Transverse colon (tissue), 4 donors: ENCODE data around the gene ENTR1. TPM values are rescaled to one million over a fixed set of nuclear protein-coding genes. Genes with fewer than 3 reads are reported as not detected.

ENCODE experiments used
- DNase-seq: peaks from one replicate; pipeline ENCODE4 v3.0.0-alpha.2; 2019
- H3K27ac ChIP-seq, 4 donors: fragments of 200-600 bp; sonication (generic); 2 replicates each; pipeline ENCODE4 v1.5.1; 2016 to 2018; ENCODE audit warnings: inconsistent platforms in 4 of 4
- H3K27me3 ChIP-seq: fragments of 200-600 bp; sonication (generic); 2 replicates; pipeline ENCODE4 v1.5.1; 2017; ENCODE audit warnings: inconsistent platforms
- H3K36me3 ChIP-seq, 4 donors: fragments of 200-600 bp; sonication (generic); 2 replicates each; pipeline ENCODE4 v1.5.1; 2017 to 2019; ENCODE audit warnings: inconsistent platforms in 4 of 4
- H3K4me1 ChIP-seq, 4 donors: fragments of 200-600 bp; sonication (generic); 2 replicates each; pipeline ENCODE4 v1.5.1; 2017 to 2020; ENCODE audit warnings: inconsistent platforms in 4 of 4
- H3K4me3 ChIP-seq, 4 donors: fragments of 200-600 bp; sonication (generic); 1 replicate in 1 of 4; 2 replicates in 3 of 4; pipeline versions ENCODE4 v1.5.1 to v1.6.1; 2017 to 2019; ENCODE audit warnings: inconsistent platforms in 4 of 4
- H3K9me3 ChIP-seq, 2 donors: fragments of 200-600 bp; sonication (generic); 2 replicates each; pipeline ENCODE4 v1.5.1; 2017 to 2019; ENCODE audit warnings: inconsistent platforms in 2 of 2
- EP300 ChIP-seq: sonication (generic); formaldehyde crosslinking; IDR thresholded peaks from one replicate; pipeline ENCODE4 v1.6.1; 2017; ENCODE audit warnings: antibody characterized with exemption, low read depth
- POLR2A ChIP-seq: fragments of 450-650 bp; IDR thresholded peaks from one replicate; pipeline ENCODE4 v1.6.1; 2016; ENCODE audit warnings: antibody characterized with exemption, mild to moderate bottlenecking, moderate library complexity
- POLR2AphosphoS5 ChIP-seq, 3 donors: sonication (generic); formaldehyde crosslinking; IDR thresholded peaks; one replicate each; pipeline ENCODE4 v1.6.1; 2016; ENCODE audit warnings: antibody characterized with exemption in 3 of 3
- whole genome bisulfite sequencing, 2 donors: methylation state at CpG; one replicate each; pipeline ENCODE4 v1.1.5; 2018; ENCODE audit warnings: low coverage in 1 of 2; 5-methylcytosine and 5-hydroxymethylcytosine counted together
- in situ Hi-C, 4 donors: fragments of 200-750 bp; cut with MboI; loops; one replicate each; pipeline versions ENCODE4 v1.15.0 to v1.15.1; 2017; ENCODE audit warnings: low sequenced_read_pairs in 3 of 4, low pct_ligation_motif_present in 1 of 4, low pct_unique_long_range_greater_than_20kb in 1 of 4
- intact Hi-C: fragments of 100-400 bp; cut with DNase I; formaldehyde crosslinking; loops from one replicate; pipeline ENCODE4 v1.15.1; 2023; ENCODE audit warnings: low total_unique reads
- total RNA-seq, 4 donors: library from RNA; depleted of rRNA; stranded (reverse); fragments of >200 nt; gene quantifications; one replicate each; pipeline ENCODE4 v1.1.0, GENCODE V29; 2016
- TF ChIP-seq, protein P1 (sequence below), 5 experiments: fragments of 200-600 bp in 3 of 5; fragments of 450-650 bp in 2 of 5; sonication (generic) in 3 of 5; IDR thresholded peaks; 1 replicate in 2 of 5; 2 replicates in 3 of 5; pipeline ENCODE4 v1.5.1; 2016 to 2017; ENCODE audit warnings: antibody characterized with exemption in 5 of 5, inconsistent platforms in 3 of 5, mild to moderate bottlenecking in 2 of 5, moderate library complexity in 1 of 5

Gene ENTR1
- total RNA-seq, 4 donors from 2014 or later, result 23.6 to 74.6 (median 40.9) TPM

DNA sequence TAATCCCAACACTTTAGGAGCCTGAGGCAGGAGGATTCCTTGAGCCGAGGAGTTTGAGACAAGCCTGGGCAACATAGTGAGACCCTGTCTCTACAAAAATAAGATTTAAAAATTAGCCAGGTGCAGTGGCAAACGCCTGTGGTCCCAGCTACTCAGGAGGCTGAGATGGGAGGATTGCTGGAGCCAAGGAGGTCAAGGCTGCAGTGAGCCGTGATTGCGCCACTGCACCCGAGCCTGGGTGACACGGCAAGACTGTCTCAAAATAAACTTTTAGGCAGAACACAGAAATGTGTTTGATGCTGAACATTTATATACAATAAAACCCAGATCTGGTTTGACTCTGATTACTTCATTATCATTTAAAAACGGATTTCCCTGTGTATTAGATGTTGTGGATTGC, 4.9 kb downstream of the ENTR1 start:
- no peak overlapping the region for H3K27ac ChIP-seq
- H3K27me3 ChIP-seq, result no peaks in the 10 kb centered on the region
- in situ Hi-C loops, result no loop called here

GRCh38 chr9:136404801-136405136, 5.6 kb downstream of the ENTR1 start:
- no peak for TF ChIP-seq POLR2AphosphoS5 (IDR thresholded peaks at IDR 0.05)
- no peak for TF ChIP-seq POLR2A
- TF ChIP-seq, protein P1, sequence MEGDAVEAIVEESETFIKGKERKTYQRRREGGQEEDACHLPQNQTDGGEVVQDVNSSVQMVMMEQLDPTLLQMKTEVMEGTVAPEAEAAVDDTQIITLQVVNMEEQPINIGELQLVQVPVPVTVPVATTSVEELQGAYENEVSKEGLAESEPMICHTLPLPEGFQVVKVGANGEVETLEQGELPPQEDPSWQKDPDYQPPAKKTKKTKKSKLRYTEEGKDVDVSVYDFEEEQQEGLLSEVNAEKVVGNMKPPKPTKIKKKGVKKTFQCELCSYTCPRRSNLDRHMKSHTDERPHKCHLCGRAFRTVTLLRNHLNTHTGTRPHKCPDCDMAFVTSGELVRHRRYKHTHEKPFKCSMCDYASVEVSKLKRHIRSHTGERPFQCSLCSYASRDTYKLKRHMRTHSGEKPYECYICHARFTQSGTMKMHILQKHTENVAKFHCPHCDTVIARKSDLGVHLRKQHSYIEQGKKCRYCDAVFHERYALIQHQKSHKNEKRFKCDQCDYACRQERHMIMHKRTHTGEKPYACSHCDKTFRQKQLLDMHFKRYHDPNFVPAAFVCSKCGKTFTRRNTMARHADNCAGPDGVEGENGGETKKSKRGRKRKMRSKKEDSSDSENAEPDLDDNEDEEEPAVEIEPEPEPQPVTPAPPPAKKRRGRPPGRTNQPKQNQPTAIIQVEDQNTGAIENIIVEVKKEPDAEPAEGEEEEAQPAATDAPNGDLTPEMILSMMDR (IDR thresholded peaks at IDR 0.05), result no peak
- TF ChIP-seq EP300, result no peak
- intact Hi-C loops, result loop anchor here (10.0 kb wide), 1 partner anchor 70 kb away; no protein-coding TSS in a partner anchor
- in situ Hi-C loops, result no loop called here
- H3K9me3 ChIP-seq, result no peaks in the 10 kb centered on the region
- DNase-seq, result no peak
- peaks cover 0 to 30% (median 6%) of the 10 kb centered on the region in 4 donors for H3K36me3 ChIP-seq
- H3K27me3 ChIP-seq, result no peaks in the 10 kb centered on the region
- WGBS, 2 donors, result 83 to 85% methylated on average over 6 to 13 of the region's 14 CpGs
- H3K27ac ChIP-seq, result no peak overlapping the region
- peaks cover 14 to 19% (median 16%) of the 10 kb centered on the region in 4 donors for H3K4me1 ChIP-seq
- H3K4me3 ChIP-seq, result no peak overlapping the region

More for the DNA sequence above, 4.9 kb downstream of the ENTR1 start:
- peaks cover 13 to 18% (median 14%) of the 10 kb centered on the region in 4 donors for H3K4me1 ChIP-seq
- no peak for DNase-seq
- no peaks in the 10 kb centered on the region for H3K9me3 ChIP-seq
- peaks cover 0 to 30% (median 6%) of the 10 kb centered on the region in 4 donors for H3K36me3 ChIP-seq
- H3K4me3 ChIP-seq, result no peak overlapping the region
- intact Hi-C loops, result loop anchor here (10.0 kb wide), 1 partner anchor 71 kb away; no protein-coding TSS in a partner anchor
- WGBS, 2 donors, result 87 to 94% methylated on average over 5 to 7 of the region's 7 CpGs
- TF ChIP-seq POLR2AphosphoS5 (IDR thresholded peaks at IDR 0.05), result no peak
- no peak for TF ChIP-seq POLR2A
- TF ChIP-seq, protein P1 (IDR thresholded peaks at IDR 0.05), result no peak
- TF ChIP-seq EP300, result no peak

DNA sequence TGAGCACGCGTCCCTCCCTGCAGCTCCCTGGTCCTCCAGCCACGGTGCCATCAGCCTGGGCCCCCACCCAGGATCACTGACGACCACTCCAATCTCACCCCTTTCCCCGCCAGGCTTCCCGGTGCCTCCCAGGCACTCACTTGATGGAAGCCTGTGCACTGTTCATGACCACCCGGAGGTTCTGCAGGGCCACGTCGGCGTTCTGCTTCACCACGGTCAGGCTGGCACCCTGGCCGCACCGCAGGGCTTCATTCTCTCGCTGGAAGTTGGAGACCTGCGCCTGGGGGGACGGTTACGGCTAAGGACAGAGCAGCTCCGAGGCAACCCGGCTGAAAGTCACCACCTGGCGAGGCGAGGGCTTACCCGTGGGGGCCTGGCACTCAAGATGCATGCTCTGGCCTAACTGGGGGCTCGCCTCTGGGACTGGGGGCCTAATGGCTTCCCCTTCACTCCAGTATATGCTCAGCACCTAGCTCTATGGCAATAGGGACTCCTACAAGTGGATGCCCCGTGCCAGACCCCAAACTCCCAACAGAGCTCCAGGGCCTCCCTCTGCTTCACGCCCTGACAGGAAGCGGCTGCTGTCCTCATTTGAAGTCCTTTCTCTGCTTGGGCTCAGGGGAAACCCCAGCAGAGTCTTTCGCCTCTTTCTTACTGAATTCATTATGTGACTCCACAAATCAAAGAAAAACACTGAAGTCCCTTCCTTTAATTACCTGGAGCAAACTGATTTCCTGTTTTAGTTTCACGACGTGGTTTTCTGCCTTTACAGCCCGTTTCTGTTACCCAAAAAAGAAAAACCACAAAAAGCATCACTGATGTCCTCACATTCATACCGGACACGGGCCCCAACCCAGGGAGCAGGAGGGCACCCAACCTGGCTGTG, 6.3 kb downstream of the ENTR1 start:
- Histone ChIP-seq H3K4me1 (peaks cover 12 to 17% (median 14%) of the 10 kb centered on the region in 4 donors), H3K4me3 (no peak overlapping the region), H3K27ac (peak overlapping the region in 1 of 4 donors; percentile 40), H3K9me3 (no peaks in the 10 kb centered on the region), H3K36me3 (peaks cover 0 to 30% (median 6%) of the 10 kb centered on the region in 4 donors), H3K27me3 (no peaks in the 10 kb centered on the region)
- intact Hi-C loops, result loop anchor here (10.0 kb wide), 1 partner anchor 69 kb away; no protein-coding TSS in a partner anchor
- no peak for TF ChIP-seq POLR2AphosphoS5 (IDR thresholded peaks at IDR 0.05)
- no peak for TF ChIP-seq EP300
- TF ChIP-seq POLR2A, result no peak
- TF ChIP-seq, protein P1 (IDR thresholded peaks at IDR 0.05), result no peak
- in situ Hi-C loops, result no loop called here
- 79 to 100% methylated on average over 1 to 32 of the region's 32 CpGs for WGBS, 2 donors
- DNase-seq, result no peak

DNA sequence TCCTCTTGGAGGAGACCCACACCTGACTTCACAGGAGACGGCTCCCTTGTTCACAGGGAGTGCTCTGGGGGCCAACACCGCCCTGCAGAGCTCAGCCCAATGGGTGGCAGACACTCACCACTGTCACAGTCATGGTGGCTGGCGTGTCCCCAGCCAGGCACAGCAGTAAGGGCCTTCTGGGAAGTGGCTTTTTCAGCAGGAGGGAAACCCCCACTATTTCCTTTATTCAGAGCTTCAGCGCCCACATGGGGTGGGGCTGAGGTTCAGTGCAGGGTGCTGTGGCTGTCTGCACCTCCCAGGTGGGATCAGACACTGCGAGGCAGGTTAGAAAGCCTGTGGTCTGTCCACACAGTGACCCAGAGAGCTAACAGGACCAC, 6.9 kb downstream of the ENTR1 start:
- intact Hi-C loops, result loop anchor here (10.0 kb wide), 1 partner anchor 69 kb away; no protein-coding TSS in a partner anchor
- in situ Hi-C loops, result no loop called here
- H3K27me3 ChIP-seq, result no peaks in the 10 kb centered on the region
- DNase-seq, result no peak
- H3K9me3 ChIP-seq, result no peaks in the 10 kb centered on the region
- peaks cover 10 to 22% (median 15%) of the 10 kb centered on the region in 4 donors for H3K4me1 ChIP-seq
- peaks cover 0 to 30% (median 6%) of the 10 kb centered on the region in 4 donors for H3K36me3 ChIP-seq
- TF ChIP-seq POLR2A (no peak), EP300 (no peak), POLR2AphosphoS5 (IDR thresholded peaks at IDR 0.05) (no peak)
- TF ChIP-seq, protein P1 (IDR thresholded peaks at IDR 0.05), result no peak
- no peak overlapping the region for H3K4me3 ChIP-seq
- WGBS, 2 donors, result 66 to 80% methylated on average over 1 to 5 of the region's 5 CpGs
- H3K27ac ChIP-seq, result peak overlapping the region in 1 of 4 donors; percentile 40
